ENCODE measurements around the gene GSG1L. TPM values are rescaled to one million over a fixed set of nuclear protein-coding genes. Genes with fewer than 3 reads are reported as not detected.

GSG1L gene
- total RNA-seq, 4 donors from 2014 or later = not detected

- no peak for TF ChIP-seq CTCF (IDR thresholded peaks at IDR 0.05)
- ATAC-seq (ENCODE audit: low FRiP score) = peak; percentile 27
- DNase-seq (ENCODE audit: low spot score) = no peak
Measured at GRCh38 chr16:28100810-28101532, 37.5 kb upstream of the GSG1L start.

GRCh38 chr16:28098959-28099945, 35.7 kb upstream of the GSG1L start:
- DNase-seq (ENCODE audit: low spot score) (no peak), ATAC-seq (ENCODE audit: low FRiP score) (no peak)
- TF ChIP-seq CTCF (IDR thresholded peaks at IDR 0.05) = no peak

GRCh38 chr16:28098171-28098958, 34.9 kb upstream of the GSG1L start:
- ATAC-seq (ENCODE audit: low FRiP score) = no peak
- no peak for TF ChIP-seq CTCF (IDR thresholded peaks at IDR 0.05)
- DNase-seq (ENCODE audit: low spot score) = no peak

- ATAC-seq (ENCODE audit: low FRiP score) (no peak), DNase-seq (ENCODE audit: low spot score) (no peak)
- no peak for TF ChIP-seq CTCF (IDR thresholded peaks at IDR 0.05)
Measured at GRCh38 chr16:28096983-28097899, 33.7 kb upstream of the GSG1L start.

- DNase-seq (ENCODE audit: low spot score) (no peak), ATAC-seq (ENCODE audit: low FRiP score) (no peak)
- TF ChIP-seq CTCF (IDR thresholded peaks at IDR 0.05) = no peak
Measured at GRCh38 chr16:28093385-28093725, 29.8 kb upstream of the GSG1L start.

Data from omental fat pad (tissue), 4 donors.